HG02610 (cell line): ENCODE measurements around the gene IFFO2.
"Not testable (repeated sequence)": the region's sequence is repeated elsewhere in the genome, so short reads cannot be mapped to it uniquely, and the experiment has no call there.

Source experiments
- ATAC-seq: cut with Tn5 transposase; IDR thresholded peaks from one replicate; pipeline ENCODE4 v1.9.1; 2021; ENCODE audit warnings: mild to moderate bottlenecking, moderate library complexity; ENCODE audit not compliant: unreplicated experiment

Gene IFFO2

DNA sequence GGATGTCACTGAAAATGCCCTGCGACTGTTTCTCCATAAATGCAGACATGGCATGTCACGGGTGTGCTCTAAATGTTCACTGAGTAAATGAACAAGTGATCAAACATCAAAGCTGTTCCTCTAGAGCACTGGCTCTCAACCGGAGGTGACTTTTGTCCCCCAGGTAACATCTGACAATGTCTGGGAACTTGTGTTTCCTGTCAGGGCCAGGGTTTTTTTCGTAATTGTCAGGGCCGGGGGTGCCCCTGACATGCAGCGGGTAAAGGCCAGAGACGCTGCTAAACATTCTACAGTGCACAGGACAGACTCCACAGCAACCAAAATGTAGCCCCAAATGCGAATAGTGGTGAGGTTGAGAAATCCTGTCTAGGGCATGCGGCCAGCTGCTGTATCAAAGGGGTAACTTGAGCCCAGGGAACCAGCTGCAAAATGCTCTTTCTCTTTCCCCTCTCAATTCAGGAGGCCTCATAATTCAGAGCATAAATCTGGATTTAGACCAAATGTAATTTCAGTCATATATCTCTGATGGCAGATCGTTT, 56.1 kb downstream of the IFFO2 start:
- ATAC-seq = no peak

DNA sequence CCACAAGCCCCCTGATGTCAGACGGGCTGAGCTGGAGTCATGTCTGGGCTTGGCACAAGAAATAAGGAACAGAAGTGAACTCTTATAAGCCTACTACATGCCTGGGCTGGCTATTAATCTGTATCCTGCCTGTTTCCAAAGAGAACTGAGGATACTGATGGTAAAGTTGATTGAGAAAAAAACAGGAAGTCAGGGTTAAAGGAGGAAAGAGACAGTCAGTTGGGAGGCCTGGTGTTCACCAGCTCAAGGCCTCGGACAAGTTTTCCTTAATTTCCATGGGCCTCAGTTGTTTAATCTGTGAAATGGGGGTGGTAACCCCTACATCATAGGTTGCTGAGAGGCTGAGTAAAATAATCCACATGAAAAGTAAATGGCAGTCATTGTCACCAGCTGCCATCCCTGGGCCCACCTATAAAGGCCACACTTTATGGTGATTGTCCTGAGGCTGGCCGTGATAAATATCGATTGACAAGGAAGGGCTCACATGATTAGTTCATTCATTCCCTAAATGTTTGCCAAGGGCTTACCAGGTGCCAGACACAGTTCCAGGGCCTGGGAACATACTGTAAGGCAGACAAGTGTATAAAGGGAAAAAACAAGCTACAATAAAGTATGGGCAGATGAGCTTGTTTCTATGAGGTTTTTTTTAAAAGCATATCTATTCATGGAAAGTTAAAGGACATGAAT, 57.0 kb downstream of the IFFO2 start:
- no peak for ATAC-seq

GRCh38 chr1:18898567-18898966, 57.9 kb downstream of the IFFO2 start:
- no peak for ATAC-seq

DNA sequence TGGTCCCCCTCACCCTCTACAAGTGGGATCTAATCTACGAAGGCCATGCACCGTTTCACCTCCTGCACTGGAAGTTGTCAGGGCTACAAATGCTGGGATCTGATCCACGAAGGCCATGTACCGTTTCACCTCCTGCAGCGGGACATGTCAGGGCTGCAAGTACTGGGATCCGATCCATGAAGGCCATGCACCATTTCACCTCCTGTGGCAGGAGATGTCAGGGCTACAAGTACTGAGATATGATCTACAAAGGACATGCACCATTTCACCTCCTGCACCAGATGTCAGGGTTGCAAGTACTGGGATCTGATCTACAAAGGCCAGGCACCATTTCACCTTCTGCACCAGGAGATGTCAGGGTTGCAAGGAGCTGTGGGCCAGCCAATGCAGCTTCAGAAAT, 61.2 kb downstream of the IFFO2 start:
- no peak for ATAC-seq

DNA sequence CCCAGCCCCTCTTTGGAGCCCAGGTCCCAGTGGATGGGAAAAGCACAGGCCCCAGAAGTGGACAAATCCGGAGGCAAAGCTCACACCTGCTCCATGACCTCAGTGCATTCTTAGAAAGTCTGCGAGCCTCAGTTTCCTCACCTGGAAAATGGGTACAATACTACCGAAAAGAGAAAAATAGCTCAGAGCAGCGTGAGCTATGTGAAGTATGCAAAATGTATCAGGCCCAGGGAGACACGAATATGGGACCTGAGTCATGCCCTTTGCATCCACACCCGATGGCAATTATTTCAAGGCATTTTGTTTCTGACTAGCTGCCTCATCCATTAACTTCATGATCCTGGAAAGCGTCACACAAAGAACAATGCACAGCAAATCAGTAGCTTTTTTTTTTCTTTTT, 63.4 kb downstream of the IFFO2 start:
- ATAC-seq = no peak

- not testable (repeated sequence) for ATAC-seq
These were observed 64.6 kb downstream of the IFFO2 start for GRCh38 chr1:18891858-18892257.

- no peak for ATAC-seq
These were observed 65.1 kb downstream of the IFFO2 start for GRCh38 chr1:18891426-18891780.

DNA sequence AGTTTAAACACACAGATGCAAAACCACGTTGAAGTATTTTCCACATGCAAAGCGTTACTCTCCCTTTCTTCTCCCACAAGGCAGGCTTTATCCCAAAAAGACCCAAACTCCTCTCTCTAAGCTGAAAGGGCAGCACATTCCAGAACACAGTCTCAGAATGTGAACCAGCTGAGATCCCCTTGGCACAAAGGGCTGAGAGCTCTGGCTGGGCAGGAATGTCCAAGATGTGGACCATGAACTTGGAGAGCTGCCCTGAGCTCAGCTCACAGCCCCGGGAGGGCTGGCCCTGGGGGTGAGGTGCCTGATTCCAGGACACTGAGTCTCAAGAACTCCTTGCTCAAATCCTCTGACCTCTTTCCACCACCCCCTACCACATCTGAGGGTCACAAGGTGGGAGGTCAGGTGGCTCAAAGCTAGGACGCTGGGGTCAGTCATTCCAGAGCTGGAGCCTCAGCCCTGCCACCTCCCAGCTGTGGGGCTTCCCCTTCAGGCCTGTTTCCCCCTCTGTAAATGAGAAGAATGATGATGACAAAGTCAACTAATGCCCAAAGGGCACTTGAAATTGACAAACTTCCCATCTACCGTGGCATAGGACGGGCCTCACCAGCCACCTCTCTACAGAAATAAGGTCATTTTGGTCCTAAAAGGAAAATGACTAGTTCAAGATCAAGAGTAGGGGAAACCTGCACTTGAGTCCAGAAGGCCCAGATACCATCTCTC, 65.6 kb downstream of the IFFO2 start:
- no peak for ATAC-seq

DNA sequence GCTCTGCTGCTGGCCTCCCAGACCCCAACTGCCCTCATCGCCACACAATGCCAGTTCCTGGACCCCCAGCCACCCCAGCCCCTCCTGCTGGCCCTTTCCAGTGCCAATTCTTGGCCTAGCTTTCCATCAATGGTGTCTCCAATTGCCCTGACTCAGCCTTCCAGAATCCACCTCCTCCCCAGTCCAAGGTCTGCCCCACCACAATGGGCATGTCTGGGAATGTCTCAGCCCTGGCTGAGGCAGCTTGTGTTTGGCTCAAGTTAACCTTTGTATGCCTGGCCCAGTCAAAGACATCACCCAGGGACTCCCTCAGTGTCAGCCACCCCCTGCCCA, 70.5 kb downstream of the IFFO2 start:
- no peak for ATAC-seq

DNA sequence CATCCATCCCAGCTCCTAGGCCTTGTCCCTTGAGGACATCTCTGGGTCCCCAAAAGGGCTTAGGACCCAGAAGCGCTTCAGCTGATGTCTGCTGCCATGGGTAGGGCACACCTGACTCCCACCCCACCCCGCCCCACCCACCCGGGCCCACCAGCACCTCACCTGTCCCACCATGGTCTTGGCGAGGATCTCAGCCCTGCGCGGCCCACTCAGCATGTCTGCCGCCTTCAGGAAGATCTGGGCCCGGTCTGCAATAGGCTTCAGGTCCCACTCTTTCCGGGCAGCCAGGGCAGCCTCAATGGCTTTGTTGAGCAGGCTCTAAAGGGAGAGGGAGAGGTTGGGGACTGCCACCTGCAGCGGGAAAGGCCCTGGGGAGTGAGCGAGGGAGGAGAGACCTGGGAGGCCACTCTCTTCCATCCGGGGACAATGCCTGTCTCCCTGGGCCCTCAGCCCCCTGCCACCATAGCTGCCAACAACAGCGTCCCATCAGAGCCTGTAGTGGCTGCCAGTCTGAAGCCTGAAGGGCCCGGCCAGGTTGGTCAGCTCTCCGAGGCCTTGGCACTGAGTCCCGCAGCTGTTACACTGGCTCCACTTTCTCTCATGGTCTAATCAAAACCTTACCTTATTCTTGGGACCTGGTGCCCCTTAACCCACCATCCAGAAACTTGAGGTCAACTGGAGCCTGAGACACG, 71.0 kb downstream of the IFFO2 start:
- no peak for ATAC-seq

DNA sequence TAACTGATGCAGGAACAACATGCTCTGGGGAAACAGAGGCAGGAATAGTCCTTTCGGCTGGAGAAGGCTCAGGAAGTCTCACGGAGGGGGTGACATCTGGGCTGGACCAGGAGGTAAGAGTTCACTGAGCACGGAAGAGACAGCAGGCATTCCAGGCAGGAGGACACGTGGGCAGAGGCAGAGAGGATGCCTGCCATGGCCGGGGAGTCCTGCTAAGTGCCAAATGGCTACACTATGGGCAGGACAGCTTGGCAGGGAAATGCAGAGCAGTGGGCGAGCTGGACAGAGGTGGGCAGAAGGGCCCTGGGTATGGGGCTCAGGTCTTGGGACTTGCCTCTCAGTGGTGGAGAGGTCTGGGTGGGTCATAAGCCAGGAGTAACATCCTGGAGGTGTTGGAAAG, 71.7 kb downstream of the IFFO2 start:
- ATAC-seq = no peak

GRCh38 chr1:18884419-18884717, 72.1 kb downstream of the IFFO2 start:
- ATAC-seq = no peak

DNA sequence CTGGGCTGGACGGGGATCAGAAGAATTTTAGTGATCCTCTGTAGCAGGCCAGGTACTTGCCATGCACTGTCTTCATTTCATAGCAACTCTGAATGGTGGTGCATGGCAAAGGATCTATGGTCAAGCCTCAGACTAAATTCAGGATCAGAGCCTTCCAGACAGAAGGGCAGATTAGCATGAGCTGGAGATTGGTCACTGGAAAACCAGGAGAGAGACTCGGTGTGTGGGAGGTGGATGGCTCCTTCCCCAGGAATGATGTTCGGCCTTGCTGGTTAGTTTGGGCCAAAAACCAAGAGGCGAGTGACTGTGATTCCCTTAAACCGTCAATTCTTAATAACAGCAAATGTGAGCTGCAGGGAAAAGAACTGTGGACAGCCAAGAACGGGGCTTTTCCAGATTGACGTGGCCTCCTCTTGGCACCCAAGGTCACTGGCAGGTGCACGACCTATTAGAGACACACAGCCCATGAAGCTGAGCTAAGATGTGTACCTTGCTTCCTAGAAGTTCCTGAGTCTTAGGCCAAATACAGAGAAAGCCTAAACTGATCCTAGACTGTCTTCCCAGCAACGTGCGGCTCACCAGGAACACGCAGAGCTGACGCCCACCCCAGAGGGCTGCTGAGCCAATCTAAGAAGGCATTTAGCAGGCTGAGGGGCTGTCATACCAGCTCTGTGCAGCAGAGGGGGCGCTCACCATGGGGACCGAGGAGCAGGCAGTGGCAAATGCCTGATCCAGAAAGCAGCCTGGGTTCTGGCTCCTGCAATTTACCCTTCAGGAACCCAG, 72.6 kb downstream of the IFFO2 start:
- no peak for ATAC-seq

DNA sequence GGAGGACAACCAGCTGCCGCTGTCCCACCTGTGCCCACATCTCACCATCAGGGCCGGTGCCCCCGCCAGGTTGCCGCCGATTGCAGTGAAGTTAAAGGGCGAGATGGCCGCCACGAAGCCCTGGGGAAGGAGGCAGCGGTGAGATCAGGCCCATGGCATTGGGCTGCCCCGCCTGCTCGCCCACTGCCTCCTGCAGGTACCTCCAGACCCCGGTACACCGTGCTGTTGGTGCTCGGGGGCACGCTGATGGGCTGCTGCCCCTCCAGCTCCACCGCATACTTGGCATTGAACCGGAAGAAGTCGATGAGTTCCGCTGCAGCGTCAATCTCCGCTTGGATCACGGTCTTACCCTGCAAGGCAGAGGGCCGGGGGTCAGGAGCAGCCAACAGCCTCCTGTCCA, 73.4 kb downstream of the IFFO2 start:
- no peak for ATAC-seq

DNA sequence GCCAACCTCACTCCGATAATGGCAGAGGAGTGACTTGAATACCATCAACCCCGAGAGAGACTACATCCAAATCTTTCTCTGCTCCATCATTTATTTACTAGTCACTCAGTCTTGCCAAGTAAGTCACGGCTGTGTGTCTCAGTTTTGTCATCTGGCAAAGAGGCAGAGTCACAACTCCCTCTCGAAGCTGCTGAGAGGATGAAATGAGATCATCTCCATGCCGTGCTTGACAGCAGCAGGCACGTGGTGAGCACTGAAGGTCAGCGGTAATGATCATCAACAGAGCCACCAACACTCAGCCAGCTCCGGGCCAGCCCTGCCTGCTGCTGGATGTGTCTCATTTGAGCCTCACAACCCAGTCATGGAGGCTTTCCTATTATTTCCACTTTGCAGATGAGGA, 74.0 kb downstream of the IFFO2 start:
- ATAC-seq = no peak

GRCh38 chr1:18881642-18882431, 74.6 kb downstream of the IFFO2 start:
- no peak for ATAC-seq

DNA sequence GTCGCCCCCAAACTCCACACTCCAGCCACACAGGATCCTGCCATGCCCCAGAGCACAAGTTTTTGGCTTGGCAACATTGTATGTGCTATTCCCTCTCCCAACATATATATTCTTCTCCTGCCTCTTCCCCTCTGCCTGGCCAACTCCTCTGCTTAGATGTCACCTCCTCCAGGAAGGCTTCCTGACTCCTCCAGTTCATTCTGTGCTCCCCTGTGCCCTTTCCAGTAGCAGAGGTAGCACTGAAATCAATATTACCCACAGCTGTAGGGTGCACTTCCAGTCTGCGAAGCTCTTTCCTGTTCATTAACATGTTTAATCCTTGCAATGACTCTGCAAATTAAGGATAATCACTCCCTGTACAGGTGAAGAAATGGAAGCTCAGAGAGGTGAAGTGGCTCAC, 75.3 kb downstream of the IFFO2 start:
- ATAC-seq = no peak

DNA sequence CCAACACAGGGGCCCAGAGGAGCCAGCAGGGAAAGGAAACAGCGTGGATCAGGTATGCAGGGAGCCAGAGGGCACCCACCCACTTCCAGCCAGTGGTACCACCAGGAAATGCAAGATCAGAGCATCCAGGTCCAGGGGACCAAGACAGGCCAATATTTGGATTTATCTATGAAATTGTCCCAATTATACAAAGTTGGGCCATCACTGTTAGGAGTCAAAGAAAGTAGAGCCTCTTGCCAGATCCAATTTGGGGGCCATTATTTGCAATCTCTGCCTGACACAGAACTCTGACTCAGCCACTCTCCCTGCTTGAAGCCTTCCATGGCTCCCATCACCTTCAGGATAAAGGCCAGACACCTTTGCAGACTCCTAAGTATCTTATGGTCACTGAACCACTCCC, 75.9 kb downstream of the IFFO2 start:
- ATAC-seq = no peak

DNA sequence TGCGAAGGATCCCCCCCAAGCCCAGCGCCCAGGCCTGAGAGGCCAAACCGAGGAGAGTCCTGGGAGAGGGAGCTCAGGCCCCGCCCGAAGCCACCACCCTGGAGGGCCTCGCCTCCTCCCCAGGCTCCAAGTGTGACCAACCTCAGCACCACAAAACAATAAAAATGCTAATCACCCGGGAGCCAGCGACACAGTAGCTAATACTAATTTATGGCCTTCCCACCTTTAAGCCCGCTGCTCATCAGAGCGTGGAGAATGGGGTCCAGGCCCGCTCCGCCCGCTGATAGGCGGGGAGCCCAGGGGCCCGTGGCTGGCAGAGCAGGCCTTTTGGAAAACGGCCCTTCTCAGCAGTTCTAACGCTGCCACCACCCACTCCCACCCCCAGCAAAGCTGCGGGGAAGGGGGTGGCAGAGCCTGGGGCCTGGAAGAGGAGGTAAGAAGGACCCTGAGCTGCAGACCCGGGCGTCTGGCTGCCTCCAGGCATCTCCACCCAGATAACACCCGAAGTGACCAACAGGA, 76.6 kb downstream of the IFFO2 start:
- ATAC-seq = no peak

- ATAC-seq = no peak
These were observed 77.2 kb downstream of the IFFO2 start for GRCh38 chr1:18879215-18879790.
